Activated gamma-delta T cell (primary cell): ENCODE data around the gene ZNF789.
"Not testable (repeated sequence)": the region's sequence is repeated elsewhere in the genome, so short reads cannot be mapped to it uniquely, and the experiment has no call there.

Experiments used
- DNase-seq: peaks from one replicate; lab custom pipeline; 2025; lab: John Stamatoyannopoulos, UW
- total RNA-seq, 2 donors: gene quantifications; one replicate each; lab custom pipeline; 2026; lab: John Stamatoyannopoulos, UW

Gene ZNF789
- total RNA-seq, result 22.2 to 32.9 reads per million in 2 donors

GRCh38 chr7:99472561-99473314, at the start of gene ZNF789:
Gene ZNF789, plus strand, starts transcription at chr7:99472890. Its CDS starts 3,567 bp downstream, at chr7:99476457.
- peak; percentile 96 for DNase-seq

- no peak for DNase-seq
Observed at GRCh38 chr7:99424932-99425730, 47.6 kb upstream of the ZNF789 start.

DNA sequence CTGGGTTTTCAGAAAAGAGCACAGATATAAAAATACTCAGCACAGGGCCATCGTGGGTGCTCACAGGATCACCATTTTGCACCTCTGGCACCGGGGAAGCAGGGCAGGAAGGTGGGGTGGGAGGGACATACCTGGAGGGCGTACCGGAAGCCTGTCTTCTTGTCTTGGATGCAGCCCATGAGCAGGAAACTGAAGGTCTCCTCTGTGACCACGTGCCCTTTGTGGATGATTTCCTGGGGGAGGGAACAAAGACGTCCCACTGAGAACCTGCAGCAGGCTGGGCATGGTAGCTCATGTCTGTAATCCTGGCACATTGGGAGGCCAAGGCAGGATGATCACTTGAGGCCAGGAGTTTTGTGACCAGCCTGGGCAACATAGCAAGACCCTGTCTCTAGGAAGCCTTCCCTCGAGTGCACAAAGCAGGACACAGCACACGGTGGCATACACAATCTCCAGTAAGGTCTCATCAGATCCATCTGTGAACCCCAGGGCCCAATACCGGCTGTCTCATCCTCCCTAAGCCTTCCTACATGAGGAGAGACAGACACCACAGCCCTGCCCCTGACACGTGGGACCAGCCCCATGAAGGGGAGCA, 43.6 kb upstream of the ZNF789 start:
- no peak for DNase-seq

DNA sequence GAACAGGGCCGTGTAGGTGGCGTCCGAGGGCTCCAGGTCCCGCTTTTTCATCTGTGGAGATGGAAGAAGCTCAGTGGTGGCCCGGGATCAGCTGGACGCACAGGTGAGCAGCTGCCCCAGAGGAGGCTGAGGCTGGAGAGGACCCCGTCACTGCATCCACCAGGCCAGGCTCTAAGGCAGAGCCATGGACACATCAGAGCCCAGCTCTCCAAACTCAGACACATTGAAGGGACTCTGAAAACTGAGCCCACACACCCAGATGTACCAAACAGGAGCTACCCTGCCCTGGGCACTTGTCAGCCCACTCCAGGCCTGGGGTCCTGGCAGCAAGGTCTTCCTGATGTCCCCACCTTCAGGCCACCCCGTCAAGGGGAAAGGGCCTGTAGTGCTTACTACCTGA, 42.9 kb upstream of the ZNF789 start:
- DNase-seq, result no peak

GRCh38 chr7:99431756-99432540, 40.7 kb upstream of the ZNF789 start:
- DNase-seq, result not testable (repeated sequence)

- DNase-seq, result no peak
Observed at GRCh38 chr7:99433158-99433557, 39.5 kb upstream of the ZNF789 start.

- DNase-seq, result no peak
Observed at GRCh38 chr7:99437946-99438572, 34.6 kb upstream of the ZNF789 start.

GRCh38 chr7:99438573-99439480, 33.9 kb upstream of the ZNF789 start, which contains the start of the genes CPSF4 and PTCD1:
Gene CPSF4, plus strand, starts transcription at chr7:99438943. Its CDS starts 140 bp downstream, at chr7:99439083.
Gene PTCD1, minus strand, starts transcription at chr7:99438798. Its CDS starts 3,556 bp downstream, at chr7:99435242.
- peak; percentile 82 for DNase-seq

- no peak for DNase-seq
Observed at GRCh38 chr7:99440195-99440594, 32.5 kb upstream of the ZNF789 start.

GRCh38 chr7:99446096-99446495, 26.6 kb upstream of the ZNF789 start:
- DNase-seq, result no peak

- no peak for DNase-seq
Observed at GRCh38 chr7:99447943-99448342, 24.7 kb upstream of the ZNF789 start.

DNA sequence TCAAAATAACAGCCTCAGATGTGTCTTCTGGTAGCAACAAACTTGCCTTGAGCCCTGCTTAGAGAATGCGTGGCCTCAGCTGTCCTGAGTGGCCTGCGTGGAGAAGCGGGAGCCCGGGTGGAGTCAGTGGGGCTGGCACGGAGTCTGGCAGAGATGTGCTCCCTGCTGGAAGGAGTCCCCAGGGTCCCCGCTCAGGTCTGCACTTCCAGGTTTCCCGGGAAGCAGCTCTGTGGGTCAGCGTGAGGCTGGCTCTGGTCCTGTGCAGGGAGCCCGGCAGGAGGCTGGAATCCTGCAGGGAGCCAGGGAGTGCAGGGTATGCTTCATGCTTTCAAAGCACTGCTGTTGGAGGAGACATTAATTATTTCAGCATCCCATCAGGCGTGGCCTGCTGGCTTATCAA, 23.8 kb upstream of the ZNF789 start:
- no peak for DNase-seq

DNA sequence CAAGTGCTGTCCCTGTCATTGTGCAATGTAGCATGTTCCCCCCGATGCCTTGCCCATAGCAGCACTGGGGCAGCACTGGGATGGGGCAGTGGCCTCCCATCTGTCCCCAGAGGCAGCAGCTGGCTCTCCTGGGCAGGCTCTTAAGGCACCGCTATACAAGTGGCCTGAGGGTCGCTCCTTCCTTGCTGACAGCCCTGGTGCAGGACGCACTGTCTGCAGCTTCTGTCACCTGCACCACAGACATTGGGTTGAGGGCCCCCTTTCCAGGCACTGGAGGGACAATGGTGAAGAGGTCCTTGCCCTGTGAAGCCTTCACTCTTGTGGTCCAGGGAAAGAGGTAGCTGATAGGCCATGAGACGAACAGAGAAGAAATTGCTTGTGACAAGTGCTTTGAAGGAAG, 23.4 kb upstream of the ZNF789 start:
- no peak for DNase-seq

GRCh38 chr7:99451936-99452335, 20.8 kb upstream of the ZNF789 start:
- no peak for DNase-seq

- no peak for DNase-seq
Observed at GRCh38 chr7:99452541-99452940, 20.1 kb upstream of the ZNF789 start.

DNA sequence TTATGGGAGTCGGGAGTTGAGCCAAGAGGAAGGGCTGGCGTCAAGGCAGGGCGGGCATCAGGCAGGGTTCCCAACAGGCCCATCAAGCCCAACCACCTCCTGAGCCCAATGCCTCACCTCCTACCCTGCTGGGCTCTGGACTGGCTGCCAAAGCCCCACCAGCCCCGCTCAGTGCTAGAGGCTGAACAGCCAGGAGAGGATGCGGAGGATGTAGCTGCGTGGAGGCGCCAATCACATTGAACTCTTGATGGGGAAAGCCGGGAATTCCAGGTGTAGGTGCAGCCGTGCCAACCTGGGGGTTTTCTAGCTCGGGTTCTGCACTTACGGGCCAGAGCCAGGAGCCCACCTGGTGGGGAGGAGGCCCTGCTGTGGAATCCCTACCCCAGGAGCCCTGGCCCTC, 19.6 kb upstream of the ZNF789 start:
- DNase-seq, result no peak

DNA sequence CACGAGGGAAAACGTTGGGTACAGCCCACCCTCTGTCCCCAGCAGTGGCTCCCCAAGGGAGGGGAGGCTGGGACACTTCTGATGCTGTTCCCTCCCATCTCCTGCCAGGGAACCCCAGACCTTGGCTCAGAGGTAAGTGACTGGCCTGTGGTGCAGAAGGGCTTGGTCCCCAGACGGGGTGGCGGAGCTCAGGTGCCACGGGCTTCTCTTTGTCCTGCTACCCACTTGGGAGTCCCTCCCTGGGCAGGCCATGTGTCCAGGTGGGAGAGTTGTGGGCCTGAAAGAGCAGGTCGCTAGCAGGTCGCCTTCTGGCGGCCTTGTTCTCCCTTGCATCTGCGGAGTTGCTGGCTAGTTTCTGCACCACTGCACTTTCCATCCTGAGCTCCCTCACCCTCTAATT, 16.8 kb upstream of the ZNF789 start:
- no peak for DNase-seq

- no peak for DNase-seq
Observed at GRCh38 chr7:99456288-99456687, 16.4 kb upstream of the ZNF789 start.

GRCh38 chr7:99457050-99457649, 15.5 kb upstream of the ZNF789 start:
- DNase-seq, result no peak
